Gastrocnemius medialis (tissue), 4 donors: ENCODE data around the gene HSPG2.

Experiments
- POLR2A ChIP-seq, 2 donors: fragments of 450-650 bp; IDR thresholded peaks; one replicate each; pipeline ENCODE4 v1.6.1; 2017; ENCODE audit warnings: antibody characterized with exemption in 2 of 2, mild to moderate bottlenecking in 2 of 2, moderate library complexity in 2 of 2
- TF ChIP-seq, protein P1 (sequence below), 5 experiments: fragments of 450-650 bp in 3 of 5; fragments of 200-600 bp in 2 of 5; sonication (generic) in 2 of 5; IDR thresholded peaks in 4 of 5; conservative IDR thresholded peaks in 1 of 5; 1 replicate in 4 of 5; 2 replicates in 1 of 5; pipeline ENCODE4 v1.5.1; 2016 to 2019; ENCODE audit warnings: antibody characterized with exemption in 5 of 5, mild to moderate bottlenecking in 3 of 5, moderate library complexity in 3 of 5

DNA sequence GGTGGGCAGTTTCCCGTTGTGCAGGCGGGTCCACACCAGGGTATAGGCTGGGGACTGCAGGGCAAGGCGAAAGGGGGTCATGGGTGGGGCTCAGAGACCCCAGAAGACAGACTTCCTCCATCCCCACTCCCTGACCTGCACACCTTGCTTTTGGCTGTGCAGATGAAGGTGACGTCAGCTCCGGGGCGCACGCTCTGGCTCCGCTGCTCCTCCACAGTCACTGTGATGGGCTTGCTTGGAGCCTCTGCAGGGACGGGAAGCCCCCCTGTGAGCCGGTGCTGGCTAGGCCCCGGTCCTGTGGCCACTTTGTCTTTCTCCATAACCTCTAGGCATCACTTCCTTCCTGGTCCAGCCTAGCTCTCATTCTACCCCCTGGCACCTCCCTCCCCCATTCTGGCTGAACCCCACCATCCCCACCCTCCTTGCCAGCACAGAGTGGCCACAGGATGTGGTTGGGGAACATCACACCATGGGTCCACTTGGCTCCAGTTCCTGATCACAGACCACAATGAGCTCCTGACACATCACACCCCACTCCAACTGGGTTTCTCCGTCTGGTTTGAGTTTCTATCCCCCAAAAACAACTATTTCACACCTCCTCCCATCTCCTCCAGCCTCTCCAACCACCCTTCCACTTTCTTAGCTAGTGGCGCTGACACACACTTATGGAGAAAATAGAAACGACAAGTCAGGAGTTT is 79.8 kb downstream of the HSPG2 start:
- TF ChIP-seq, protein P1, sequence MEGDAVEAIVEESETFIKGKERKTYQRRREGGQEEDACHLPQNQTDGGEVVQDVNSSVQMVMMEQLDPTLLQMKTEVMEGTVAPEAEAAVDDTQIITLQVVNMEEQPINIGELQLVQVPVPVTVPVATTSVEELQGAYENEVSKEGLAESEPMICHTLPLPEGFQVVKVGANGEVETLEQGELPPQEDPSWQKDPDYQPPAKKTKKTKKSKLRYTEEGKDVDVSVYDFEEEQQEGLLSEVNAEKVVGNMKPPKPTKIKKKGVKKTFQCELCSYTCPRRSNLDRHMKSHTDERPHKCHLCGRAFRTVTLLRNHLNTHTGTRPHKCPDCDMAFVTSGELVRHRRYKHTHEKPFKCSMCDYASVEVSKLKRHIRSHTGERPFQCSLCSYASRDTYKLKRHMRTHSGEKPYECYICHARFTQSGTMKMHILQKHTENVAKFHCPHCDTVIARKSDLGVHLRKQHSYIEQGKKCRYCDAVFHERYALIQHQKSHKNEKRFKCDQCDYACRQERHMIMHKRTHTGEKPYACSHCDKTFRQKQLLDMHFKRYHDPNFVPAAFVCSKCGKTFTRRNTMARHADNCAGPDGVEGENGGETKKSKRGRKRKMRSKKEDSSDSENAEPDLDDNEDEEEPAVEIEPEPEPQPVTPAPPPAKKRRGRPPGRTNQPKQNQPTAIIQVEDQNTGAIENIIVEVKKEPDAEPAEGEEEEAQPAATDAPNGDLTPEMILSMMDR (IDR thresholded peaks at IDR 0.05 in 4 of 5, conservative IDR thresholded peaks at IDR 0.05 in 1 of 5), result no peak
- no peak for TF ChIP-seq POLR2A (IDR thresholded peaks at IDR 0.05)
